GM18505 (cell line): Measurements from ENCODE around the gene CUL7.
"Not testable (repeated sequence)": the region's sequence is repeated elsewhere in the genome, so short reads cannot be mapped to it uniquely, and the experiment has no call there.

Experiments
- ATAC-seq: cut with Tn5 transposase; IDR thresholded peaks from one replicate; pipeline ENCODE4 v1.9.1; 2021; ENCODE audit not compliant: unreplicated experiment
- POLR2A ChIP-seq: IDR thresholded peaks from 4 replicates; pipeline ENCODE4 v1.6.1; 2011; ENCODE audit warnings: borderline replicate concordance; ENCODE audit not compliant: insufficient read depth, insufficient read length; ENCODE audit errors: extremely low read depth

Gene CUL7

DNA sequence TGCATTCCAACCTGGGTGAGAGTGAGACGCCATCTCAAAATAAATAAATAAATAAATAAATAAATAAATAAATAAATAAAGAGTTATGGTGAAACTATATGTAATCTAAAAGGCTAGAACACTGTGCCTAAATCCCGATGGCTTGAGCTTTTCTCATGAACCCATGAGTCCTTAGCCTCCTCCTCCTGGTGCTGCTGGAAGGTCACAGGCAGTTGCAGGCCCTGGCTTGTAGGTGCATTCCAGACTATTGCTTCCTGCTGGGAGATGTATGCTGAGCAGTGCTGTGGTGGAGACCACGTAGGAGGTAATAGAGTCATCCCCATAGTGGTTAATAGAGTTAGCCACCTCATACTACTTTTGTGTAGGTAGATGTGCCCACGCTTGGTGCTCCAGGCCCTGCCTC, 35.0 kb upstream of the CUL7 start:
- ATAC-seq = no peak
- no peak for TF ChIP-seq POLR2A

DNA sequence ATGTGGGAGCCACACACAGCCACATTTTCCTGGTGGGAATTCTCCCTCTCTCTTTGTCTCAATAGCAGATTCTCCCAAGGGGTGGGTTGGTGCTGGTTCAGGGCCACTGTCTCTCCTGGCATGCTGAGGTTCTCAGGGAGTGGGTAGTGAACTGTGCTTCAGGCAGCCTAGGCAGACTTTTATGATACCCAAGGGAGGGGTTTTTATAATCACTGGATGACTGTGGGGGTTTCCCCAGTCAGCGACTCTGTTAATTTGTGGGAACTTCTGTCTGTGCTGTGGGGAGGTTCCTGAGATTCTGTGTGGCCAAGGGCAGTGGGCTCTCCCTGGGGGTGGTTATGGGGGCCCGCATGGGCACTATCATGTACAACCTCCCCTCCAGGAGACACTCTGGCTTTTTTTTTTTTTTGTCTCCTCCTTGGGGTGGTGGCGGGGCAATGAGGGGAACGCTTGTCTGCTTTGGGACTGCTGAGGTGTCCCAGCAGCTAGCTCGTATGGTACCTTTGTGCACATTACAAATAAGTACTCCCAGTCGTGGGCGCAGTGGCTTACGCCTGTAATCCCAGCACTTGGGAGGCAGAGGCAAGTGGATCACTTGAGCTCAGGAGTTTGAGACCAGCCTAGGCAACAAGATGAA, 32.5 kb upstream of the CUL7 start:
- TF ChIP-seq POLR2A = no peak
- no peak for ATAC-seq

DNA sequence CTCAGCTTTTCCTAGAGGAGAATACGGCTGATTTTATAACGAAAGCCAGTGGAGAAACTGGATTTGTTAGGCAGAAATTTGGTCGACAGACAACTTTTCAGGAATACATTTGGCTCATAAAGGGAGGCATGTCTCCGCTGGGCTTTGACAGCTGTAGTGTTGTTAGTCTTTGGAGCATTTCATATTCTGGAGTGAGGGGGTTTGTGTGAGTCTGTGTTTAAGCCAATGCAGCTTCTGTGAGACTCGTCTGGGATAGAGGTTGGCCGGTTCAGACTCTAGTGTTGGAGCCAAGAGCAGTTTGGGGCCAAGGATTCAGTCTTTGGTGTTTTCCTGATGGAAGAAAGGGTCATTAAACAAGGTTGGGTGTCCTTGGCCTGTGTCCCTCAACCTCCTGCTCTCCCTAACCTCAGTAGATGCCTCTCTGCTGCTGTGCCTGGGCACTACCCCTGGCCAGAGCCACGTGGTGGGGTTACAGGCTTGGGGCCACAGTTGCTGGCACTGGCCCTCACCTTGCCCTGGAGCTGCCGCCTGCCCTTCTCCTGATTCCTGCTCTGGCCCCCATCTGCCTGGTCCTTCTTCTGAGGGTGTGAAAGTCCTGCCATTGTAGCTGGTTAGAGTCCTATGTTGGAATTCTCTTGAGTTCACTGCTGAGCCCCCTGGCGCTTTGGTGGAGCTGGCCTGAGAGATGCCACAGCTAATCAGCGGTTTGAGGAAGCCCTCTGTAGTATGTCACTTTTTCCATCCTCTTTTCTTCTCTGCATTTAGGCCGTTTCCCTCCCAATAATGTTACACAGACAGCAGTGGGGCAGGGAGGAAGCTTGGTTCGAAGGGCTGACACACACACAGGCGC, 29.4 kb upstream of the CUL7 start:
- no peak for TF ChIP-seq POLR2A
- ATAC-seq = no peak

DNA sequence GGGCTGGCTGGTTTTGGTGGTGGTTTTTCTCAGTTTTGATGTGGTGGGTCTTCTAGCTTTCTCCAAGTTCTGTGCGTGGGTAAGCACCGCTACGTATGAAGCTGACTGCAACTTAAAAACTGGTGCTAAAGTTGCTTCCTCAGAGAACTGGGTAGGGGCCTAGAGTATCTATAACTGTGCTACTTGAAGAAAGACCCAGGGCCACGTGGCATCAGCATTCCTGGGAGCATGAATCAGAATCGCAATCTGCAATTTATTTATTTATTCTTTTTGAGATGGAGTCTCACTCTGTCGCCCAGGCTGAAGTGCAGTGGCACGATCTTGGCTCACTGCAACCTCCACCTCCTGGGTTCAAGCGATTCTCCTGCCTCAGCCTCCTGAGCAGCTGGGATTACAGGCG, 28.3 kb upstream of the CUL7 start:
- not testable (repeated sequence) for ATAC-seq

DNA sequence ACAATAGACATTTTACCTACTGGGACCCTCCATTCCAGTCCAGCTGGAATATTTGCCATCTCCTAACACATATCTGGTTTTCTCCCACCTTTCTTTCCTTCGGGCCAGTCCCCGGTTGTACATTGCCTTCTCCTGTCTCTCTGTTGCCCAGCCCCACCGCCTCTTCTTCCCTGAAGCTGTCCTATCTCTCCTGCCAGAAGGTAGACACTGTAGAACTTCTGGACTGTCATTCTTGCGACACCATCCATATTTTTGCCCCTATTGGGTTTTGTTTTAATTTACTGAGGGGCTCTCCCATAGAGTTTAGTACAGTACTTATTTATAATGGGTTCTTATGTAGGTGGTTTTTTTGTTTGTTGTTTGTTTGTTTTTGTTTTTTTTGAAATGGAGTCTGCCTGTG, 27.4 kb upstream of the CUL7 start:
- TF ChIP-seq POLR2A = no peak
- no peak for ATAC-seq

DNA sequence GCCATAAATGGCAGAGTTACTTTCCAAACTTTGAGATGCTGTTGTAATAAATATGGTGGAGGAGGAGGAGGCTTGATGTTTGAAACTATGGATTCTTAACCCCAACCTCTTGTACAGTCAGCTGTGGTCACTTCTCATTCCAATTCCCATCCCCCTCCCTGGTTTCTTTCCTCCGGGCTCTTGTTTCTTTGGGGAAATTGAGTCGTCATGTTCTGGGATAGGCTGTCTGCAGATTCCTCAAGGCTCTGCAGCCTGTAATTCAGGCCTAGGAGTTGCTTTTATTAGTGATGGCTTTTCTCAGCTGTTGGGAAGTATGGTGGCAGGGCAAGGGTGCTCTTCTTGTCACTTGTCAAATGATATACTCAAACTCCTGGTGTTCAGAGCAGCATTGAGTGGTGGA, 25.0 kb upstream of the CUL7 start:
- no peak for TF ChIP-seq POLR2A
- ATAC-seq = no peak

DNA sequence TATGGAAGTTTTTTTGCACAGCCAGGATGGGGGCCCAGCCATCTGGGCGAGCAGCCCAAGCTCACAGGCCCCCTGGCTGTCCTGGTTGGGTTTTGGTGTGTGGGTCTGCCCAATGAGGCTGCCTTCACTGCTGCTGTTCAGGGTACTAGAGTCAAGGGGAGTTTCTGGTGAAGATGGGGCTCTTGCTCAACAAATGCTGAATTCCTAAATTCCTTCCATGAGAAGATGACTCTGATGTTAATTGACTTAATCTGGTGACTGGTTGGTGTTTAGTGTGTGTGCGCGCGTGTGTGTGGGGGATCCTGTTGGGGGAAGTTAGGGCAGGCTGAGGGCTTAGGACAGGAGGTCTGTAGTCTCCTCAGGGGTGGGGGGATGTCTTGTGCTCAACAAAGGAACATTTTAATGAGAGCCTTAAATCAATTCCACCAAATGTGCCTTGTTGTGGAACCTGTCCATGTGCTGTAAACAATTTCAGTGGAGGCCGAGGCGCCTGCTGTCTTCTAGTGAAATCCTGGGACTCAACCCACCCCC, 24.4 kb upstream of the CUL7 start:
- TF ChIP-seq POLR2A = no peak
- ATAC-seq = no peak

DNA sequence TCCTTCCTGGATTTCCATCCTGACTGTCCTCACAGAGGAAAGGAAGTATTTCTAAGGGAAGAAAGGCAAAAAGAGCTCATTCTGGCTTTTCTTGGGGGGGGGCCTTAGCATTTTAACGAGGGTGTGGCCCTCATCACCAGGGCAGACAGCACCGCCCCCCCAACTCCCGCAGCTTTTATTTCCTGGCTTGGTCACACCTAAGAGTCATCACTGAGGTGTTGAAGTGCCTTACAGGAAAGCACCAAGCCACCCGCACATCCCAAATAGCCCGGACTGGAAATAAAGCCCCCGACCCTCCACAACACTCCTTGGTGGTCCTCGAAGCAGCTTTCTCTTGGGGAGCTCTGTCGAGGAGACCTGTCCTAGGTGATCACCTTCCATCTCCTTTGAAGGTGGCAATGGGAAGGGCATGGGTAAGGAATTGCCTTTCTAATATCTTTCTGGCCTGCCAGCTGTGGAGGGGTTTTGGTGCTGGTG, 23.7 kb upstream of the CUL7 start:
- ATAC-seq = no peak
- no peak for TF ChIP-seq POLR2A

DNA sequence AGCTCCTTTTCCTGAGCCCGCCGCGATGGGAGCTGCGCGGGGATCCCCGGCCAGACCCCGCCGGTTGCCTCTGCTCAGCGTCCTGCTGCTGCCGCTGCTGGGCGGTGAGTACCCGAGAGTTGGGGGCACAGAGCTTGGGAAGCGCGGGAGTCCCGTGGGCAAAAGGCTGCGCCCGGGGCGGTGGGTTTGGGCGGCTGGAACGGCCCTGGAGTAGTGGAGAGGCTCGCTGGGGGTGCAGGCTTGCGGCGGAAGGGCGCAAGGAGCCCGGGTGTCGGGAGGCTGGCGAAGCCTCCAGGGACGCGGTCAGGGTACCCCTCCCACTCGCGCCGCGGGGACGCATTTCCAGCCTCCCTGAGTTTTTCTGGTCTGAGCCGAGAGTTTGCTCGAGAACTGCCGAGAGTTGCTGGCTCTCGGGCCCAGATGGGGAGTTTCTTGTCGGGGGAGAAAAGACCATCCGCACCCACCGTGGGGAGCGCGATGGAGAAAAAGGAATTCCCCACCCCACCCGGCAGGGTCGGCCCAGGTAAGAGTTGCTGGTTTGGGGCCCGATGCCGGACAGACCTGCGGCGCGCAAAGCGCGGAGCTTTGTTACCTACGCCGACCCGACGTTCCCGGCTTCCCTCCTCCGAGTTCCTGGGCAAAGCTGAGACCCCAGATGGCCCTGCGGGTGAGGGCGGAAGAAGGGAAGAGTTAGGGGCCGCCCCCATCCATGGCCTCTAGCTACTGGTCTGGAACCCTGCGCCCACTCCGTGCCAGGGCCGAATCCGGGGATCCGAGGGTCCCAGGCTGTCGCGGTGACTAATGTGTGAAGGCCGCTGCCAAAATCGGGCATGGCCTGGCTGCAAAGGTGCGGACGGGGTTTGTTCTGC, 23.0 kb upstream of the CUL7 start:
- TF ChIP-seq POLR2A = no peak

DNA sequence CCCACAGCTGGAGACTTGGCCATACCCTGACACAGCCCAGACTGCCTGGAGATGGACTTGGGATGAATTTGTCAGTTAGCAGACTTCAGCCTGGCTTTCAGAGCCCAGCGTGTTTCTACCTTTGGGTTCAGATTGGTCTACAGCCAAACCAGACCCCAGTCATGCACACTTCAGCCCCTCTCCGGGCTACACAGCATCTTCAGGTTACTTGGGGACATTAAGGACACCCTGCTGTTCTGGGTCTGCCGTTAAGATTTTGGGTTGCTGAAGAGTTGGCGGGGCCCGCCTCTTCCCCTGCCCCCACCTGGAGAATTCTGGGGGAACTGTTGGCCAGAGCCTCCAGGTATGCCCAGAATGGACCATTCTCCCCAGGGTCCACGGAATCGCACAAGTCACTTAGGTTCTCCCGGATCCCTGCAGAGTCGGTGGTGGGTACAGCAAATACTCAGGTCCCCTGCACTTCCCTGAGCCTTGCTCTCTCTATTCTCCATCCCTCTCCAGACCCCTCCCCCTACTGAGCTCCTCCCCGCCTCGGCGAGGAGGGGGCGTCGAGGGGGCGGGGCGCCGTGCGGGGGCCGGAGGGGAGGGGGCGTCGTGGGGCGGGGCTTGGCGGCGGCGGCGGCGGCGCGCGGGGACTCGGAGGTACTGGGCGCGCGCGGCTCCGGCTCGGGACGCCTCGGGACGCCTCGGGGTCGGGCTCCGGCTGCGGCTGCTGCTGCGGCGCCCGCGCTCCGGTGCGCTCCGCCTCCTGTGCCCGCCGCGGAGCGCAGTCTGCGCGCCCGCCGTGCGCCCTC, 22.2 kb upstream of the CUL7 start, which contains the start of gene PTK7:
PTK7 (plus strand) TSS at position 645 of the 794 bp plus-strand sequence. CDS start 175 bp downstream, outside the sequence.
- no peak for ATAC-seq
- no peak for TF ChIP-seq POLR2A

More for the DNA sequence above, 23.0 kb upstream of the CUL7 start:
- no peak for ATAC-seq

DNA sequence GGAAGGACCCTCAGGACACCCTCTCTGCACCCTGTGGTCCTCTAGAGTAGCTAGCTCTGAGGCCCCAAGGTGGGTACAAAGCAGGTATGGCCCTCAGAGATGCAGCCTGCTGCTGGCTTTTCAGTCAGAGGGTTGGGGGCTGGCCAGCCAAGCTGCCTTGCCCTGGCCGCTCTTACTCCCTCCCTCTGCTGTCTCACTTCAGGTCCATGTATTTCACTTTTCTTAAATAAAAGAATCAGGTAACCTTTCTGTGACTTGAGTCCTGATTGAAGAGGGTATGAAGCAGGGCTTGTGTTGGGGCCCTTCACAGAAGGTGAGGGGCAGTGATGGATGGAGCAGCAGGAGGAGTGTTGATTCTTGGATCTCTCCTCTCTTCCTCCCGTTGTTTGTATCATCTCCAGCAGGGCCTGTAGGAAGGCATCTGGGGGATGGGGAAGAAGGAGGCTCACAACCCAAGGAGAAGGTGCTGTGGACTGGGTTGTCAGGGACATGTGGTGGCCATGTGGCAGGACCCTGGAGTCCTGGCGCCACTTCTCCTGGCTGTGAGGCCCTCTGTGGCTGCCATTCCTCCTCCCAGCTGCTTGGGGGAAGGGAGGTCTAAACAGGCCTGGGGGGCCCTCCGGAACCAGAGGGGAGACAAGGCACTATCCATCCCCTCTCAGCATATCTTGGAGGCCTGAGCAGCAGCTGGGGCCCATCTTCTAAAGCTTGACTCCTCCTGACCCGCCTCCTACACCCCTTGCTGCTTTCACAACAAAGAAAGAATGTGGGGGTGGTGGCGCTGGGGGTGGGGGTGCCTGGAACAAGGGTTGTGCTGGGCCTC, 21.4 kb upstream of the CUL7 start:
- no peak for TF ChIP-seq POLR2A
- no peak for ATAC-seq
